HG02870 (cell line): Measurements from ENCODE around the gene HCK.

Source experiments
- ATAC-seq: cut with Tn5 transposase; IDR thresholded peaks from one replicate; pipeline ENCODE4 v1.9.1; 2021; ENCODE audit warnings: mild to moderate bottlenecking, moderate library complexity; ENCODE audit not compliant: unreplicated experiment

Gene HCK

DNA sequence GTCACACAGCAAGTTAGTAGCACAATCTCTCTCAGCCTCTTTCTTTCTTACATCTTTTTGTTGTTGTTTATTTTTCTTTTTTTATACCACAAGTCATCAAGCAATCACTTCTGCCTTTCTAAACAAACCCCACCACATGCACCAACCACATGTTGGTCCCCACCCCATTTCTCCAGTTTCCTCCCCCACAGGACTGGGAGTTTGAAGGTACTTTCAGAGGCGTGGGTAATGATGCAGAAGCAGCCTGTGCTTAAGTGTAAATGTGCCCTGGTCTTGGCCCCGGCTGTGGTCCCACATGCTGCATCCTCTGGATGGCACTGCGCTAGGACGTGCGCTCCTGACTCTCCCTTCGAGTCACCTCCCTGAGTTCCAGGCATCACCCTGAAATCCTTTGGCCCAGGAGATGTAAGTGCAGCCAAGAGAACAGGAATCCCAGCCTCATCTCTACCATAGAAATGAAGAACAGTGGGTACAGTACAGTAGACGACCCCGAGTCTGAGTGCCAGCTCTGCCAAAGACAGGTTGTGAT lies 5.7 kb downstream of the HCK start:
- no peak for ATAC-seq

DNA sequence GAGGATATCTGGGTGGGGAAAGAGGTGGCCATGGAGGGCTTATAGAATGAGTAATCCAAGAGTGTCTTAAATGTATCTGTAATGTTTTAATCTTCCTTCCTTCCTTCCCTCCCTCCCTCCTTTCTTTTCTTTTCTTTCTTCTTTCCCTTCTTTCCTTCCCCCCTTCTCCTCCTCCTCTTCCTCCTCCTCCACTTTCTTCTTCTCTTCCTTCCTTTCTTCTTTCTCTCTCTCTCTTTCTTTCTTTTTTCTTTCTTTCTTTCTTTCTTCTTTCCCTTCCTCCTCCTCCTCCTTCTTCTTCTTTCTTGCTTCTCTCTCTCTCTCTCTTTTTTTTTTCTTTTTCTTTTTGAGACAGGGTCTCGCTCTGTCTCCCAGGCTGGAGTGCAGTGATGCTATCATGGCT lies 7.1 kb downstream of the HCK start:
- no peak for ATAC-seq

DNA sequence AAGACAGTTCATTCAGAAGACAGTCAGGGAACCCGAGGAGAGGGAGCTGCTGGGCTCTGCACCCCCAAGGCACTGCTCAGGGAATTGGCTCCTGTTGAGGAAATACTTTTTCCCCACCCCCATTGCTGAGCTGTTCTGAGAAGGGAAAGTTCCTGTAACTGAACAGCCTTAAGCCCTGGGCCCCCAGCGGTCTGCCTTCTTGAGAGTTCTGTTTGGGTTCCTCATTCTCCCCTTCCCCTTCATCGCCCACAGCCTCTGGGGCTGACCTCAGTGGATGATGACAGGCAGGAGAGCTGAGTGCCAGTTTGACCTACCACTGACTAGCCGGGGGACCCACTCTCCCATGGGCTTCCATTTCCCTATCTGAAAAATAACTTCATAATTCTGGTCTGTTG lies 10.7 kb downstream of the HCK start:
- peak; percentile 41 for ATAC-seq

DNA sequence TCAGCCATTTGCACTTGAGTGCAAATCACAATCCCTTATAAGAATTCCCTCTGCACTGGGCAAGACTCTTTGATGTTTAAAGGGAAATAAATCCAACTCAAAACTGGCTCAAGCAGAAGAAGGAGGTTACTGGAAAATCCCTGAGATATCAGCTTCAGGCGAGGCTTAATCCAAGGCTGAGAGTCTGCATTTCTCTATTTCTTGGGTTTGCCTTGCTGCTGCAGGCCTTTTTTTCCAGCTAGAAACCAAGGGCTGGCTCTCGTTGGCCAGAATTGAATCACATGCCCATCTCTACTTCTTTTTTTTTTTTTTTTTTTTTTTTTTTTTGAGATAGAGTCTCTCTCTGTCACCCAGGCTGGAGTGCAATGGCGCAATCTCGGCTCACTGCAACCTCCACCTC lies 11.7 kb downstream of the HCK start:
- no peak for ATAC-seq

DNA sequence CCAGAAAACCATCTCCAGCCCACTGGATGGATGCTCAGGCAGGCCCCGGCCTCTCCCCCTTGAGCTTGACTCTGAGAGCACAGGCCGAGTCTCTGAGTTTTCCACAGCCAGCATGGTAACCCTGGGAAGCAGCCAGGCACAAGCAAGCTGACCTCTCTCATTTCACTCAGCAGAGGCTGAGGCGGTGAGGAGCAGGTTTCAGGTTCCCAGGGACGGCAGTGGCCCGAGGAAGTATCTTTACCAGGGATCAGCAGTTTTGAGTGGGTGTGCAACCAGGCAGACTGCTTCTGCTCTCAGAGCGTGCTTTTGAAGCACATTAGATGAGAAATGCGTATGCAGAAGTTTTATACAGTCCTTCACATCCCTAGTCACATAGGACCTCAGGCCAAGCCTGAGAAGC lies 12.6 kb downstream of the HCK start:
- no peak for ATAC-seq

DNA sequence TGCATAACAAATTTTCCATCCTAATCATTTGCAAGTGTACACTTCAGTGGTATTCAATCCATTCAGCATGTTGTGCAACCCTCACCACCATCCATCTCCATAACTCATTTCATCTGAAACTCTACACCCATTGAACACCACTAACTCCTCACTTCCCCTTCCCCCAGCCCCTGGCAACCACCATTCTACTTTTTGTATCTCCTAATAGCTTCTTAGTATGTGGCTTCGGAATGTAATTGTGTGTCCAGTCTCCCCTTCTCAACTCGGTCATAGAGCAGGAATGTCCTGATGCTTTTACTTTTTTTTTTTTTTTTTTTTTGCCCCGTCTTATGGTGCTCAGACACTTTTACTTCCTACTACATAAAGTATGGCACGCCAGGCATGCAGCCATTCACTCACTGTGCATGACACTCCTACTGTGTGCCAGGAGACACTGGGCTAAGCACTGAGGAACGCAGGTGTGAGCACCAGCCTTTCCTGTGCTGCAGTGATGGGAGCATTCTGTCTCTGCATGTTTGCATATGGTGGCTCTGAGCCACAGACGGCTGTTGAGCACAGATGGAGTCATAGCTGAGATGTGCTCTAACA lies 15.3 kb downstream of the HCK start:
- no peak for ATAC-seq

DNA sequence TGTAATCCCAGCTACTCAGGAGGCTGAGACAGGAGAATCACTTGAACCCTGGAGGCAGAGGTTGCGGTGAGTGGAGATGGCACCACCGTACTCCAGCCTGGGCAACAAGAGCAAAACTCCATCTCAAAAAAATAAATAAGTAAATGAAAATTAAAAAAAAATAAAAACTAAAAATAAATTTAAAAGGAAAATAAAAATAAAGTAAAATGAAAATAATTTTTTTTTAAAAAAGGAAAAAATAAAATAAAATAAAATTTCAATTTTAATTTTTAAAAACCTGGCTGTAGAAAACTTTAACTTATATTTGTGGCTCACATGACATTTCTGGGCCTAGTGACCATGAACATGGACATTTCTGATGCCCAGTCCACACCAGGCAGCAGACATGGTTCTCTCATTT lies 16.1 kb downstream of the HCK start:
- ATAC-seq: no peak

DNA sequence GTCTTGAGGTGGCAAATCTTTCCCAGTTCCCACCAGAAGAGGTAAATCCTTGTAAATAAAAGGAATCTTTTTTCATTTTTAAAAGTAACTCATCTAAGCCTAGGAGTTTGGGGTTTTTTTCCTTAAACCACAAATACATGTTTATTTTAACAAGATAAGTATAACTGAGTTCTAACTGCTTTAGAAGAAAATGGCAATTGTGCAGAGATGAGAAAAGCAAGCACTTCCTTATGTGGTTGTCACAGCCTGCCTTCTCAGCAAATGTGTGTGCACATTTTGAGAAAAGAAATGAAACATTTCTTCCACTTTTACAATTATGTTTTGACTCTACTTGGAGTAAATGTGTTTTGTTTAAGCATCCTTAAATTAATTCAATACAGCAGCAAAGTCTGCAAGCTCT lies 17.7 kb downstream of the HCK start:
- ATAC-seq: no peak

DNA sequence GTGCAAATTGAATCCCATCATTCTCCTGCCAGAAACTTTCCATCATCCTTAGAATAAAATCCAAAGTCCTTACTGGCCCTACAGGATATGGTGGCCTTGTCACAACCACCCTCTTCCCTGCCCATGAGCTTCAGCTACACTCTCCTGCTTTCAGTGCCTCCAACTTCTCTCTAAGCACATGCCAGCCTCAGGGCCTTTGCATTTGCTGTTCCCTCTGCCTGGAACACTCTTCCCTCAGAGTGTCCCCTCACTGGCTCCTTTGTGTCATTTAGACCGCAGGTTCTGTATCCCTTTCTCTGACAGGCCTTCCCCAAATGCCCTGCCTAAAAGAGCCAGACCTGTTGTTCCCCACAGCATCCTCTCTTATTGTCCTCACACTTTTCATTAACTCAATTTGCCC lies 18.2 kb downstream of the HCK start:
- ATAC-seq: no peak

DNA sequence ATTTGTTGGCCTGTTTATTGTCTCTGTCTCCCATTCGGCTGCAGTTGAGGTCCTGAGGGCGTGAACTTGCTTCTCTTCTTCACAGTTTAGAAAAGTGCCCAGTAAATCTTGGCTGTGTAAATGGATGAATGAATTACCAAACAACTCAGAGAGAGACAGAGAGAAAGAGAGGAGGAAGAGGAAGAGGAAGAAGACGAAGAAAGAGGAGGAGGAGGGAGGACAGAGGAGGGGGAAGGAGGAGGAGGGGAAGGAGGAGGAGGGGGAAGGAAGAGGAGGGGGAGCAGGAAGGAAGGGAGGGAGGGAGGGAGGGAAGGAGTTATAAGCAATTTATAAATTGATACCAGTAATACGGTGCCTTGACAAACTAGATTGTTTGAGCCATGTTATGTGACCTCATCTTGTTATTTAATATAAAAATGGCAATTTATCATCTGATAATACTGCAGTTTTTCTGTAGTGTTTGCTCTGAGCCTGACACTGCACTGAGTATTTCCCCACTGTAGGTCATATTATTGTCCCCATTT lies 18.7 kb downstream of the HCK start:
- no peak for ATAC-seq

DNA sequence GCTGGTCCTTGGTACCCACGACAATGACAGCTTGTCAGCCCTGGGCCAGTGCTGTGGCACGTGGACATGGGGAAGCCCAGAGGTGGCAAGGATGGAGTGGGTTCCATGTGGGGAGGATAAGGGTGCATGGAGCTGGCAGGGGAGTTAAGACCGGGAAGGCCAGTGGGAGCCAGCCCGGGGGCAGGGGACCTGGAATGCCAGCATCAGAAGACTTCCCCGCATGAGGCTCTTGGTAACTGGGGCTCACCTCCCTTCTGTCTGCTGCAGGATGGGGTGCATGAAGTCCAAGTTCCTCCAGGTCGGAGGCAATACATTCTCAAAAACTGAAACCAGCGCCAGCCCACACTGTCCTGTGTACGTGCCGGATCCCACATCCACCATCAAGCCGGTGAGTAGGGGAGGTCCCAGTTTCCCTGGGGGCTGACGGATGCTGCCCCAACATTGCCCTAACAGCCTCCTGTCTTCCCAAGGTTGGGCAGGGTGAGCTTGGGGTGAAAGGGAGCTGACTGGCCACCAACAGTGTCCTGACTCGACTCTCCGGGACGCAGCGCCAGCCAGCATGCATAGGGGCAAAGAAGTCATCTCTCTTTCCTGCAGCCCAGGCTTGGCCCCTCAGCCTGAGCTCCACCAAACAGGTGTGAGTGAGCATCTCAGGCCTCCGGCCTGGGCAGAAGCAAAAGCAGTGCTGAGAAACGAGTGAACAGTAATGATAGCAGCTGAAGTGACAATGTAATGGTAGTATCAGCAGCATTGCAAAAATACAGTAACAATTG lies 19.5 kb downstream of the HCK start:
- ATAC-seq: no peak

DNA sequence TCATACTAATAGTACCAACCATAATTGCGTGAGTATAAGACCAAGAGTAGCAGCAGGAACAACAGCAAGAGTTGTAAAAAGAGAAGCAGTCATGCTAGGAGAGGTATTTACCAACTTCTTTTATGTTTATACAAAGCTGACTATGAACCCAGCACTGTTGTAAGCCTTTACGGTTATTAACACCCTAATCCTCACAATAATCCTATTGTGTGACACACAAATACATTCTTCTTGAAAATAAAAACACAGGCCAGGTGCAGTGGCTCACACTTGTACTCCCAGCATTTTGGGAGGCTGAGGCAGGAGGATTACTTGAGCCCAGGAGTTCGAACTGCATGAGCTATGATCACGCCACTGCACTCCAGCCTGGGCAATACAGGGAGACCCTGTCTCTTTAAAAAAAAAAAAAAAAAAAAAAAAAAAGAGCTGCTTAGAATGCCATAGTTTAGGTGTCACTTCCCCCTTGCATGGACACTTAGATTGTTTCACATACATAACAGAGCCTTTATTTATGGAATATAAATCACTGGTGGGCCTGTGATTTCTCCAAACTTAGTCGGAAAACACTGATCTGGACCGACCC lies 20.2 kb downstream of the HCK start:
- ATAC-seq: no peak

DNA sequence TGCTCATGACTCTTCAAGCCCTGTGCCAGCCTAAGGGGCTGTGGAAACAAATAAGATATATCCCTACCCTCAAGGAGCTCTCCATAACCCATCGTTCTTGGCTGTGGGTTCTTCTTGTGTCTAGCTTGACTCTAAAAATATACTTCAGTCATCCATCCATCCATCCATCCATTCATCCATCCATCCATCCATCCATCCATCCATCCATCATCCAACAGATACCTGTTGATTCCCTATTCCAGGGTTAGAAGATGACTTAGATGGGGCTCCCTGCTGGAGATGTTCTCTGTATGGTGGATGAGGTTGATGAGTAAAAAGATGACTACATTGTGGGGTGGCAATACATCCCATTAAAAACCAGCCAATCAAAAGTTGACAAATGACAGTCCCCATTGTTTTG lies 23.5 kb downstream of the HCK start:
- no peak for ATAC-seq

DNA sequence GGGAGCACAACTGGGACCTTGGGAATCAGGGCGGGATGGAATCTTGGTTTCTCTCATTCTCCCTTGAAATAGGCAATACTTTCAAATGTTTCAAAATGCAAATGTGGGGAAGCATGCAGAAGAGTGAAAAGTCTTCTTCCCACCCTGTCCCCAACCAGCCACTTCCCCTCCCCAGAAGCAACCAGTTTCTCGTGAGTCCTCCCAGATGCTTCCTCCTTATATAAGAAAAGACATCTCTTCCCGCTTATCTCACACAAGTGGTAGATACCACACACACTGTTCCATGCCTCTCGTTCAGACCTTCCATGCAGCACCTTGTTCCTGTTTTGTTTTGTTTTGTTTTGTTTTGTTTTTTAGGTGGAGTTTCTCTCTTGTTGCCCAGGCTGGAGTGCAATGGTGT lies 25.1 kb downstream of the HCK start:
- no peak for ATAC-seq

DNA sequence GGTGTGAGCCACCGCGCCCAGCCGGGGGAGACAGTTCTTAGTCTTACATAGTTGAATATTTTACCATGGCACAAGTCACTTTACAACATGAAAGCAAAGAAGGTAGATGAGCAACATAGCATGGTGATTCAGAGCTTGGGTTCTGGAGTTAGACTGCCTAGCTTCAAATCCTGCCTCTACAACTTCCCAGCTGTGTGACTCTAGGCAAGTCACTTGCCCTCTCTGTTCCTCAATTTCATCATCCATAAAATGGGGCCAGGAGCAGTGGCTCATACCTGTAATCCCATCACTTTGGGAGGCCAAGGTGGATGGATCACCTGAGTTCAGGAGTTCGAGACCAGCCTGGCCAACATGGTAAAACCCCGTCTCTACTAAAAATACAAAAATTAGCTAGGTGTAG lies 26.3 kb downstream of the HCK start:
- ATAC-seq: no peak

DNA sequence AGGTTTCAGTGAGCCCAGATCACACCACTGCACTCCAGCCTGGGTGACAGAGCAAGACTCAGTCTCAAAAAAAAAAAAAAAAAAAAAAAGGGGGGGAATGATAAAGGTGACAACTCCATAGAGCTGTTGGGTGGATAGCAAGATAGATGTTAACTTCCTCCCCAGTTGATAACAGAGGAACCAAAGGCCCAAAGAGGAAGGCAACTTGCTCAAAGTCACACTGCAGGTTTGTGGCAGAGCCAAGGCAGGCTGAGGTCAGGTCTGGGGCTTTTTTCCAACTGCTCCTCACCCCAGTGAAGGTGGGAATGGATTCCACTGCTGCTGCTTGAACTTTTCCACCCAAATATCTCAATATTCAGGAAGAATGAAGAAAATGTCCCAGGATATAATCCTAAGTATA lies 26.7 kb downstream of the HCK start:
- no peak for ATAC-seq

DNA sequence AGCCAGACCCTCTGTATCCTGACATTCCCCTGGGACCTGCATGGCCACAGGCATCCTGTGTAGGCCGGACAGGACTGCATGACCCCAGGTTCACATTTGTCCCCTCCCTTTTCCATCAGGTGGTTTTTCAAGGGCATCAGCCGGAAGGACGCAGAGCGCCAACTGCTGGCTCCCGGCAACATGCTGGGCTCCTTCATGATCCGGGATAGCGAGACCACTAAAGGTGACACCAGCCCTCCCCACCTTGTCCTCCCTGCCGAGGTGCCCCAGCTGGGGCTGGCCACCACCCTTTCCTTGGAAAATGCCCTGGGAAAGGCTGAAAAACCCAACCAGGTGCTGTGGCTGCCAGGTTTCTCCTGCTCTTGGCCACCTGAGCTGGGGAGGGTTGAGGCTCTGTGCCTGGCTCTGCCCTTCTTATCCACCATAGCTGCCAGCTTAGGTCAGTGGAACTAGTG lies 27.6 kb downstream of the HCK start:
- ATAC-seq: no peak

DNA sequence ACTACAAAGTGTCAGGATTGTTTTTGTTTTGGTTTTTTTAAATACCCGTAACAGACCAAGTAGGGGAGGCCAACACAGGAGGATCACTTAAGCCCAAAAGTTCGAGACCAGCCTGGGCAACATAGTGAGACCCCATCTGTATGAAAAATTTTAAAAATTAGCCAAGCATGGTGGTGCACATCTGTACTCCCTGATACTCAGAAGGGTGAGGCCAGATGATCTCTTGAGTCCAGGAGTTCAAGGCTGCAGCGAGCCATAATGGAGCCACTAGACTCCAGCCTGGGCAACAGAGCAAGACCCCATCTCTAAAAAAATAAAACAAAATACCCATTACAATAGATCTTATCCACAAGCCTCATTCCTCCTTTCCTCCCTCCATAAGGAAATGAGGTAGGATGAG lies 28.7 kb downstream of the HCK start:
- no peak for ATAC-seq

DNA sequence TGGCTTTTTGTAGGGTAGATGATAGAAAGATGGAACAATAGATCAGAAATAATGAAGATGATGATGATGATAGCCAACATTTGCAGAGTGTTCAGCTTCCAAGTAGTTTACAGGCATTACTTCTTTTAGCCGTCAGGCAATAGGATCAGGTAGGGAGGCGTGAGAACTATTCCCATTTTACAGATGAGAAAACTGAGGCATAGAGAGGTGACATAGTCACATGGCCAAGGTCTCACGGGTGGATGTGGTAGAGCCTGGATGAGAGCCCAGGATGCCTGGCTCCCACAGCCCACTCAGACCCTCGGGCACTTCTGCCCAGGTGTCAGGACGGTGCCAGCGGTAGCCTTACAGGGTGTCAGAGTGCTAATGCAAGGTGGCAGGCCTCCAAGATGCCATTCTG lies 31.4 kb downstream of the HCK start:
- no peak for ATAC-seq

DNA sequence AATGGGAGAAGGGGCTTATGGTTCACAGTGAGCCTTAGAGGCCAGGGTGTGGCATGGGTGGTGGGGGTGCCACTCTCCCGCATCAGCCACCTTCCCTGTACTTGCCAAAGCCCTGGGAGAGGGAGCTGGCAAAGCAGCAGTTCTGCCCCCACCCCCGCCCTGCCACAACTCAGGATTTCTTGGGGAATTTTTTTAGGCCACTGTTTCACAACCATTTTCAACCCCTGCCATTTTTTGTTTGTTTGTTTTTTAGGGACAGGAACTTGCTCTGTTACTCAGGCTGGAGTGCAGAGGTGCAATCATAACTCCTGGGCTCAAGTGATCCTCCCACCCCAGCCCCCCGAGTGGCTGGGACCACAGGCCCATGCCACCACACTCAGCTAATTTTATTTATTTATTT lies 35.0 kb downstream of the HCK start:
- ATAC-seq: no peak

DNA sequence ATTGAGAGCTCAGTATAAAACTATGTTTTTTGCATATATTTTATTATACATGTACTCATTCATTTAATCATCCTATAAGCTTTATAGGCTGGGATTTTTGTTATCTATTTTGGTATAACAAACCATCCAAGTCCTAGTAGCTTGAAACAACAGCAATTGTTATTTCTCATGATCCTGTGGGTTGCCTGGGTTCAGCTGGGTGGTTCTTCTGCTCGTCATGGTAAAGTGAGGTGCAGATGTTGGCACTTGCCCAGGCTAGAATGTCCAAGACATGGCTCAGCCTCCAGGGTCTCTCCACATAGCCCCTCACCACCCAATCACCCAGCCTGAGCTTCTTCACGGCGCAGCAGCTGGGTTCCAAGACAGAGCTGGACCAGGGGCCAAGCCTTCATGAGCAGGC lies 36.7 kb downstream of the HCK start:
- ATAC-seq: no peak
